HG03139 (cell line): ENCODE measurements around the gene SLC39A11.
A peak's percentile ranks its signal among the peaks of the same experiment; 100 is the strongest.
"Not testable (repeated sequence)": the region's sequence is repeated elsewhere in the genome, so short reads cannot be mapped to it uniquely, and the experiment has no call there.

Experiments used
- ATAC-seq: cut with Tn5 transposase; IDR thresholded peaks from one replicate; pipeline ENCODE4 v1.9.1; 2021; ENCODE audit not compliant: unreplicated experiment

The SLC39A11 gene

GRCh38 chr17:72726936-72727335 is 365.6 kb downstream of the SLC39A11 start:
- ATAC-seq: peak; percentile 93

- no peak for ATAC-seq
These were observed 366.9 kb downstream of the SLC39A11 start for GRCh38 chr17:72725433-72726068.

- no peak for ATAC-seq
These were observed 368.2 kb downstream of the SLC39A11 start for GRCh38 chr17:72724267-72724666.

- ATAC-seq: no peak
These were observed 368.8 kb downstream of the SLC39A11 start for GRCh38 chr17:72723711-72724110.

- ATAC-seq: no peak
These were observed 372.0 kb downstream of the SLC39A11 start for GRCh38 chr17:72720494-72720825.

GRCh38 chr17:72719578-72720493 is 372.7 kb downstream of the SLC39A11 start:
- ATAC-seq: no peak

GRCh38 chr17:72719206-72719577 is 373.3 kb downstream of the SLC39A11 start:
- no peak for ATAC-seq

GRCh38 chr17:72717676-72718075 is 374.8 kb downstream of the SLC39A11 start:
- no peak for ATAC-seq

- no peak for ATAC-seq
These were observed 375.2 kb downstream of the SLC39A11 start for GRCh38 chr17:72717276-72717675.

GRCh38 chr17:72715906-72716572 is 376.4 kb downstream of the SLC39A11 start:
- ATAC-seq: no peak

- ATAC-seq: no peak
These were observed 378.0 kb downstream of the SLC39A11 start for GRCh38 chr17:72714357-72714966.

- ATAC-seq: no peak
These were observed 378.8 kb downstream of the SLC39A11 start for GRCh38 chr17:72713701-72714100.

GRCh38 chr17:72711521-72712310 is 380.8 kb downstream of the SLC39A11 start:
- ATAC-seq: no peak

- ATAC-seq: no peak
These were observed 381.7 kb downstream of the SLC39A11 start for GRCh38 chr17:72710834-72711233.

GRCh38 chr17:72710202-72710601 is 382.3 kb downstream of the SLC39A11 start:
- no peak for ATAC-seq

- ATAC-seq: not testable (repeated sequence)
These were observed 383.8 kb downstream of the SLC39A11 start for GRCh38 chr17:72708682-72709081.

GRCh38 chr17:72707881-72708280 is 384.6 kb downstream of the SLC39A11 start:
- ATAC-seq: no peak

GRCh38 chr17:72706396-72706981 is 386.0 kb downstream of the SLC39A11 start:
- no peak for ATAC-seq

- no peak for ATAC-seq
These were observed 386.5 kb downstream of the SLC39A11 start for GRCh38 chr17:72705905-72706395.

GRCh38 chr17:72702998-72703397 is 389.5 kb downstream of the SLC39A11 start:
- no peak for ATAC-seq
